Activated CD8-positive, alpha-beta T cell treated with anti-CD3 and anti-CD28 coated beads for 36 hours (primary cell): ENCODE measurements around the gene GAS6. TPM values are rescaled to one million over a fixed set of nuclear protein-coding genes. Genes with fewer than 3 reads are reported as not detected.
"Not testable (repeated sequence)": the region's sequence is repeated elsewhere in the genome, so short reads cannot be mapped to it uniquely, and the experiment has no call there.

ENCODE experiments used
- ATAC-seq: fragments of 200-7000 bp; cut with Tn5 transposase; one replicate; pipeline ENCODE4 v1.10.0; 2021; ENCODE audit warnings: mild to moderate bottlenecking, moderate library complexity
- CTCF ChIA-PET: fragments of 350-600 bp; sonication (Branson Sonifier 250); formaldehyde crosslinking; loops from one replicate; lab custom pipeline; 2021; ENCODE audit warnings: antibody characterized with exemption; lab: Charles Lee
- POLR2A ChIA-PET: fragments of 350-600 bp; sonication (Branson Sonifier 250); formaldehyde crosslinking; loops from one replicate; lab custom pipeline; 2021; ENCODE audit warnings: antibody characterized with exemption; lab: Charles Lee
- DNase-seq: peaks from one replicate; pipeline ENCODE4 v3.0.0-alpha.2; 2020
- H3K27ac Mint-ChIP-seq: one replicate; pipeline ENCODE4 v1.8.0; 2021; ENCODE audit warnings: mild to moderate bottlenecking, mixed read lengths
- H3K27me3 Mint-ChIP-seq: one replicate; pipeline ENCODE4 v1.8.0; 2021; ENCODE audit warnings: mixed read lengths
- H3K36me3 Mint-ChIP-seq: one replicate; pipeline ENCODE4 v1.8.0; 2021; ENCODE audit warnings: low read depth, mixed read lengths
- H3K4me1 Mint-ChIP-seq: one replicate; pipeline ENCODE4 v1.8.0; 2021; ENCODE audit warnings: low read depth, mixed read lengths
- H3K4me3 Mint-ChIP-seq: one replicate; pipeline ENCODE4 v1.8.0; 2021; ENCODE audit warnings: mild to moderate bottlenecking, moderate library complexity, mixed read lengths
- H3K9me3 Mint-ChIP-seq: one replicate; pipeline ENCODE4 v1.8.0; 2021; ENCODE audit warnings: mixed read lengths
- CTCF ChIP-seq: fragments of 200-600 bp; IDR thresholded peaks from one replicate; pipeline ENCODE4 v1.8.0; 2022; ENCODE audit warnings: antibody characterized with exemption, mild to moderate bottlenecking
- intact Hi-C: fragments of 100-400 bp; cut with micrococcal nuclease; formaldehyde crosslinking; loops from one replicate; pipeline ENCODE4 v1.10.0; 2022
- total RNA-seq, 2 experiments: library from RNA; stranded (reverse); gene quantifications; one replicate each; pipeline ENCODE4 v1.2.3, GENCODE V29; 2021

Gene GAS6
- total RNA-seq, 2 experiments from 2014 or later = 0.23 to 0.25 TPM

GRCh38 chr13:113835461-113836270 lies 28.2 kb downstream of the GAS6 start:
- Mint-ChIP-seq H3K36me3 (no peaks in the 10 kb centered on the region), H3K4me3 (no peak overlapping the region), H3K9me3 (no peaks in the 10 kb centered on the region), H3K27me3 (no peaks in the 10 kb centered on the region), H3K4me1 (peaks cover 7% of the 10 kb centered on the region), H3K27ac (no peak overlapping the region)
- CTCF ChIA-PET = no interaction called here
- POLR2A ChIA-PET = no interaction called here
- intact Hi-C loops = no loop called here
- no peak for DNase-seq
- TF ChIP-seq CTCF = no peak
- ATAC-seq = no peak

- ATAC-seq = no peak
- Mint-ChIP-seq H3K9me3 (no peaks in the 10 kb centered on the region), H3K36me3 (no peaks in the 10 kb centered on the region), H3K4me1 (peaks cover 7% of the 10 kb centered on the region), H3K4me3 (no peak overlapping the region), H3K27ac (no peak overlapping the region), H3K27me3 (no peaks in the 10 kb centered on the region)
- POLR2A ChIA-PET = no interaction called here
- no peak for TF ChIP-seq CTCF
- CTCF ChIA-PET = no interaction called here
- intact Hi-C loops = no loop called here
- DNase-seq = no peak
These were observed 29.2 kb downstream of the GAS6 start for GRCh38 chr13:113834496-113835200.

GRCh38 chr13:113834006-113834405 lies 29.9 kb downstream of the GAS6 start:
- POLR2A ChIA-PET, H3K27me3 Mint-ChIP-seq, ATAC-seq, intact Hi-C loops, DNase-seq, H3K4me1 Mint-ChIP-seq, H3K9me3 Mint-ChIP-seq, H3K36me3 Mint-ChIP-seq, CTCF ChIA-PET, H3K27ac Mint-ChIP-seq, H3K4me3 Mint-ChIP-seq: not testable (repeated sequence)

- peaks cover 7% of the 10 kb centered on the region for H3K4me1 Mint-ChIP-seq
- DNase-seq (no peak), ATAC-seq (no peak)
- no peaks in the 10 kb centered on the region for H3K27me3 Mint-ChIP-seq
- no peaks in the 10 kb centered on the region for H3K9me3 Mint-ChIP-seq
- intact Hi-C loops = no loop called here
- no peak overlapping the region for H3K4me3 Mint-ChIP-seq
- H3K36me3 Mint-ChIP-seq = no peaks in the 10 kb centered on the region
- ChIA-PET CTCF (no interaction called here), POLR2A (no interaction called here)
- H3K27ac Mint-ChIP-seq = no peak overlapping the region
- TF ChIP-seq CTCF = no peak
These were observed 30.6 kb downstream of the GAS6 start for GRCh38 chr13:113833111-113833830.

- H3K27ac Mint-ChIP-seq = no peak overlapping the region
- H3K4me3 Mint-ChIP-seq = no peak overlapping the region
- peaks cover 5% of the 10 kb centered on the region for H3K4me1 Mint-ChIP-seq
- no peak for TF ChIP-seq CTCF
- no peaks in the 10 kb centered on the region for H3K27me3 Mint-ChIP-seq
- DNase-seq (no peak), ATAC-seq (no peak)
- ChIA-PET POLR2A (no interaction called here), CTCF (no interaction called here)
- peaks cover under 1% of the 10 kb centered on the region for H3K36me3 Mint-ChIP-seq
- no peaks in the 10 kb centered on the region for H3K9me3 Mint-ChIP-seq
- intact Hi-C loops = no loop called here
These were observed 31.2 kb downstream of the GAS6 start for GRCh38 chr13:113832631-113833030.
